Measurements from ENCODE around the gene HIP1R. TPM values are rescaled to one million over a fixed set of nuclear protein-coding genes. Genes with fewer than 3 reads are reported as not detected.

The HIP1R gene
- total RNA-seq, 1 experiment from 2014 or later, result 64.1 TPM

DNA sequence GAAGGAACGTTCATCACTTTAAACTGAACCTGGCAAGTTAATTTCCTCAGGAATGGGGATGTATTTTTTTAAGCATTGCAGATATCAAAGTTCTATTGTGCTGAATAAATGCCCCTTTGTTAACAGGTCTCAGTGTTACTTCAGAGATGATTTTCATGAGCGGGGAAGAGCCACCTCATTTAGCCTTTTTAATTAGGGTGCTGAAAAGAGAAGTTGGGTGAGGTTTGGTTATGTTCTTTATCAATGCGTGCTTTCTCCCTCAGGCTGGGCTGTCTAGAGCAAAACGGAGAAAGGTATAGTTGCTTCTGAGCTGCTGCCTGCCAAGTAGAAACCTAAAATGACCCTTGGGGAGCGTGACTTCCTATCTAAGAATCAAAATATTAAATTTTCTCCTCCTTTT is 8.0 kb upstream of the HIP1R start:
- no peak for DNase-seq (ENCODE audit: extremely low read depth, low read depth)

DNA sequence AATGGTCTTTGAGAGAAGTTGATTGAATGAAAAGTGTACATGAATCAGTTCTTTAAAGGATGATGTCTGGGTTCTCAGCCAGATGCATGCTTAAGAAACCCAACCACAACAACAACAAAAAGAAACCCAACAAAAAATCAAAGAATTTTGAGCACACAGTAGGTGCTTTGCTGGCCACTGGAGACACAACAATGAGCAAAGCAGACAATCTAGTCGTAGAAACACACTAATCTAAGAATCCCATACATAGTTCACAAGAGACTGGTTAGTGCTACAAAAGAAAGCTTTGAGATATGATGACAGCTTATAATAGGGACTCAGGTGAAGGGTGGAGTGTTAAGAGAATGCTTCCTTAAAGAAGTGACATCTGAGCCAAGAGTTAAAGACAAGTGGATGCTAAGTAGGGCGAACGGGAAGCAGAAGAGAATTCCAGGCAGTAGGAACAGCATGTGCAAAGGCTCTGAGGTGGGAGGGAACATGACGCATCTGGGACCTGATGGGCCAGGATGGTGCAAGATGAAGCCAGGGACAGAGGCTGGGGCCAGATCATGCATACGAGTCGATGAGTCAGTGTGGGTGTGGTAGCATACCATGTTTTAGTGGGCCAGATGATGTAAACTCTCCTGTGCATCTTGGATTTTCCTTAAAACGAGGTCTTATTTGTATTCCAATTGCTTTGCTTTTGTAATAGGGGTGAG is 4.6 kb upstream of the HIP1R start:
- peak; percentile 81 for DNase-seq (ENCODE audit: extremely low read depth, low read depth)

GRCh38 chr12:122834104-122834920 is 945 bp upstream of the HIP1R start:
- peak; percentile 27 for DNase-seq (ENCODE audit: extremely low read depth, low read depth)

GRCh38 chr12:122835750-122836026 is 431 bp downstream of the HIP1R start:
- no peak for DNase-seq (ENCODE audit: extremely low read depth, low read depth)

- DNase-seq (ENCODE audit: extremely low read depth, low read depth), result peak; percentile 54
These were observed 1.0 kb downstream of the HIP1R start for GRCh38 chr12:122836027-122836921.

- DNase-seq (ENCODE audit: extremely low read depth, low read depth), result peak; percentile 52
These were observed 2.3 kb downstream of the HIP1R start for GRCh38 chr12:122837306-122838265.

DNA sequence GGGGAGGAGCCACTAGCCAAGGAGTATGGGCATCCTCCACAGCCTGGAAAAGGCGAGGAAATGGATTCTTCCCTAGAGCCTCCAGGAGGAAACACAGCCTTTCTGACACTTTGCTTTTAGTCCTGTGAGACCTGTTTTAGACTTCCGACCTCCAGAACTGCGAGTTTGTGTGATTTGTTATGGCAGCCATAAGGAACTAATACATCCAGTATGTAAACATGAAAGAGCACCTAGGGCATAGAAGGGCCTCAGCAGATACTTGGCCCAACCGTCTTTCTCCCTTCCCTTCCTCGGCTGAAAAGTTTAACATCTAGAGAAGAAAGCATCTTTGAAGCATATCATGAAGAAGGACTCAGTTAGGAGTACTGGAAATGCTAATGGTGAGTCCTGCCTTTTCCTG is 3.6 kb downstream of the HIP1R start:
- DNase-seq (ENCODE audit: extremely low read depth, low read depth), result no peak

DNA sequence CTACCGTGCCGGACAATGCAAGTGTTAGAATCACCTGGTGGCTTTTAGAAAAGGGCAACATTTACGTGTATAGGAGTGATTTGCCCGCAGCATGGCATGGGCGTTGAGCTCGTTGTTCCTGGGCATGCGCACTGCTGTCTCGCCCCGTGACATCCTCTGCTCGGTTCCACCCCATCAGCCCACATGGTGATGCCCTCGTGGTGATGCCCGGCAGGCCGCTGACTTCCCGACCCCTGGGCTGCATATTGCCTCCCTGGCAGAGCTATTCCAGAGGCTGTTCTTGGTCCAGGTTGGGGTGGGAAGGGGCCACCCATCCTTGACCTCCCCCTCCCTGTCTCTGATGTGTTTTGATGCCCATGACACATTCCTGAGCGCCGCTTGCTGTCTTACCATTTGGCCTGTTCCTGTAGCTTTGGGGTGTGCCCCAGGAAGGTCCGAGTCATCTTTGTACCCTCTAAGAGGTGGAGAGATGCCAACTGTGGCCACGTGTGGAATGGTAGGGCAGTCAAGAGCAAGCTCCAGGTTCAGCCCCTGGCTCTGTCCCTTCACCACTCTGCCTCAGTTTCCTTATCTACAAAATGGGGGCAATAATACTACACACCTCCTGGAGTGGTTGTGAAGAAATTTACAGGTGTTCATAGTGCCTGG is 4.8 kb downstream of the HIP1R start:
- no peak for DNase-seq (ENCODE audit: extremely low read depth, low read depth)

- DNase-seq (ENCODE audit: extremely low read depth, low read depth), result no peak
These were observed 5.6 kb downstream of the HIP1R start for GRCh38 chr12:122840580-122841513.

- no peak for DNase-seq (ENCODE audit: extremely low read depth, low read depth)
These were observed 6.5 kb downstream of the HIP1R start for GRCh38 chr12:122841544-122842321.

- no peak for DNase-seq (ENCODE audit: extremely low read depth, low read depth)
These were observed 7.5 kb downstream of the HIP1R start for GRCh38 chr12:122842505-122843405.

GRCh38 chr12:122843455-122843854 is 8.2 kb downstream of the HIP1R start:
- no peak for DNase-seq (ENCODE audit: extremely low read depth, low read depth)

GRCh38 chr12:122844366-122844971 is 9.2 kb downstream of the HIP1R start:
- DNase-seq (ENCODE audit: extremely low read depth, low read depth), result no peak

- no peak for DNase-seq (ENCODE audit: extremely low read depth, low read depth)
These were observed 10.0 kb downstream of the HIP1R start for GRCh38 chr12:122845041-122845864.

DNA sequence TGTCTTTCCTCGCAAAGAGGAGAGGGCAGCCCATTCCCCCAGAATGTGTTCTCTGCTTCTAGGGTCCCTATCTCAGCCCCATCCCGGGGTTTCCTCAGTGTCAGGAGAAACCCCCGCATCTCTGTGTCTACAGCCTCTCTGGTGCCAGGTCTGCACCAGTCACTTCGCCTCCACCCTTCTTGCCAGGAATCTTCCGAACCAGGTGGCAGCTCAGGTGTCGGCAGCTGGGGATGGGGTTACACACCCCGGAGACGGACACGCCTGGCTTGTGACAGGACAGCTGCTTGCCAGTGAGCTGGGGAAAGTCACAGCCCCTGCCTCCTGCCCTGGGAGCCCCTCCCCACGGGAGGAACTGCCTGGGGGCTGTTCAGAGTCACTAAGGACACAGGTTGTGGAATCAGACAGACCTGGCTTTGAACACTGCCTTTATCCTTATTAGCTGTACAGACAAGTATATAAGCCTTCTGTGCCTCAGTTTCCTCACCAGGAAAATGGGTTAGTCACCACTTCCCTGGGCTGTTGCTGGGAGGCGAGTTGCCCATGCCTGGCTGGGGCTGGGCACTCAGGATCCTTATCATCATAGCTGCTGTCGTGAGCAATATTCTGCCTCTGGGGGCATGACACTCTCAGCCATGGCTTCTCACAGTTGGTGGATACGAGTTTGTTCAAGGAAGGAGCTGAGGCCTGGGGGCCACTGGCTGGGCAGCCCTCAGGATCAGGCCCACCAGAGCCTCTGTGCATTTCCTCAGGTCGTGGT is 10.8 kb downstream of the HIP1R start:
- no peak for DNase-seq (ENCODE audit: extremely low read depth, low read depth)
